HG03159 (cell line): Measurements from ENCODE around the gene ACSF3.

Experiments
- ATAC-seq: cut with Tn5 transposase; IDR thresholded peaks from one replicate; pipeline ENCODE4 v1.9.1; 2021; ENCODE audit warnings: mild to moderate bottlenecking, moderate library complexity; ENCODE audit not compliant: unreplicated experiment

ACSF3 gene

DNA sequence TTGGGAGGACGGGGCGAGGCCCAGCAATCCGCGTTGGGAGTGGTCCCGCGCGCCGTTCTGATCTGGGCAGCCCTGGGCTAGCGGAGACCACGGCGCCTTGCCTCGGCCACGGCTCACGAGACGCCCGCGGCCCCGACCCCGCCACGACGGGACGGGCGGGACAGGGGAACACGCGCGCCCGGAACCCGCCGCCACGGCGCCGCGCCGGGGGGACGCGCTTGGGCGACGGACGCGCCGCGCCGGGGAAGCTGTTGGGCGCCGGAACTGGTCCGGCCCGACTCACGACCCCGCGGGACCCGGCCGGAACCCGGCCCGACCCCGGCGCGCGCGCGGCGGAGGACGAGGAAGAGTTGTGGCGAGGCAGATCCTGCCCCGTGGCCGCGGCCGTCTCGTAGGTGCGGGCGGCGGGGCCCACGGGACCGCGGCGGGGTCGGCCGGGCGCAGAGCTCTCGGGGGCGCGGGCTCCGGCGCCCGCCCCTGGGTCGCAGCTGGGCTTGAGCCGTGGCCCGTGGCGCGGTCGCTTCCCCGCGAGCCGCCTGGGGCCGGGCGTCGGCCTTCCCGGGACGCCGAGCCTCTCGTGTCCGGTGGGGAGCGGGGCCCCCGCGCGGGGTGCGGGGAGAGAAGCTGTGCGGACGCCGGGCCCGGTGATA lies at the start of gene ACSF3:
Gene ACSF3 (plus strand): TSS at position 251 of the 650 bp plus-strand sequence. CDS start 6,830 bp downstream, outside the sequence.
- peak; percentile 46 for ATAC-seq

DNA sequence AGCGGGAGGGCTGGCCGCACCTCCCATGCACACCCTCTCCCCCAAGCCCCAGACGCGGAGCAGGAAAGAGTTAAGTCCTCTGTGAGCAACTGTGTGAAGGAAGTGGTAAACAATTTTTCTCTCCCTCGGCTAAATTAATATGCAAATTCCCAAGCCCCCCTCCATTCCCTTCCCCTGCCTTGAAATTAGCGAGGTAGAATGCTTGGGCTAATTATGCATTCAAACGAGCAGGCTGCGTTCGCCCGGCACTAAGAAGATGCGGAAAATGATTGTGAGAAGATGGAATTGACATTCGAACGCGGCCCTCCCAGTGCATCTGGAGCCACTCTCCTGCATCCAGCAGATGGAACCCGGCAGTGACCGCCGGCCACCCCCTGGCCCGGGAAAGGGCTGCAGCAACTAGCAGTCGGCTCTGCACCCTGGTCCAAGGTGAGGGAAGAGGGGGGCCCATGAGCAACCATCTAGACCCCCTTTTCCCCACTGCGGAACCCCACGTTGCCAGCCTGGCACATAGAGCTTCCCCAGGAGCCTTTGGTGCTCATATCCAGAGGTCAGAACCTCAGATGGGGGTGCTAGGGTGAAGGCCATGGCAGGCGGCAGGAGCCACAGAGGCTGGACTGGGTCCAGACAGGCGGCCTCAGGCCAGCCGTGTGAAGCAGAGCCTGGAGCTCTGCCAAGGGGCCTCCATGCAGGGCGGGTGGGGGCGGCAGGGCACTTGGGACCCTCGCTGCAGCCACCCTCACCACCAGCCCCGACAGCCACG lies 49.1 kb upstream of the ACSF3 start:
- no peak for ATAC-seq

- ATAC-seq = no peak
These were observed 48.4 kb upstream of the ACSF3 start for GRCh38 chr16:89045181-89045815.

- no peak for ATAC-seq
These were observed 47.8 kb upstream of the ACSF3 start for GRCh38 chr16:89045881-89046280.

- no peak for ATAC-seq
These were observed 47.2 kb upstream of the ACSF3 start for GRCh38 chr16:89046491-89046890.

GRCh38 chr16:89047331-89048089 lies 46.1 kb upstream of the ACSF3 start:
- ATAC-seq = no peak

DNA sequence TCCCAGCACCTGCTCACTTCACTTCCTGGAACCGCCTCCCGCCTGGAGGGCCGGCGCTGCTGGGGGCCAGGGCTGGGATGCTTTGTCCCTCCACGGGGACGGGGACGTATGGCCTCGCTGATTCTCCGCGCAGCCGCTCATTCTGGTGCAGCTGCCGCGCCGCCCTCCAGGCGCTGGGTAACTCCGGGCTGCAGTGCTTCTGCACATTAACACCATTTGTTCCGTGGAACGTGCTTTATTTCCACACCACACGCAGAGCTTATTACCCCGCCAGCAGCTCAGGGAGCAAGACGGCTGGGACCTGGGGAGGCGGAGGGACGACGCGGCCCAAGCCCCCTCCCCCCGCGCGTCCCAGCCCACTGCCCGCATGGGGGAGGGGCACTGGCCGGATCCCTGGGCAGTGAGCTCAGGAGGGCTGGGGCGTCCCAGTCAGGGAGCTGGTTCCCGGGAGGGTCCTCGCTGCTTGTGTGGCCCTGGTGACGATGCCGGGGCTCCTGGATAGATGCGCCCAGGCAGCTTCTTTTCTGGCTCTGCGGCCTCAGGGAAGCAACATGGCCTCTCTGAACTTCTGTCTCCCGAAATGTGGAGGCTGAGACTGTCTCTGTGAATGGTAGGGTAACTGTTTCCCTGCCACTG lies 45.4 kb upstream of the ACSF3 start:
- ATAC-seq = no peak

DNA sequence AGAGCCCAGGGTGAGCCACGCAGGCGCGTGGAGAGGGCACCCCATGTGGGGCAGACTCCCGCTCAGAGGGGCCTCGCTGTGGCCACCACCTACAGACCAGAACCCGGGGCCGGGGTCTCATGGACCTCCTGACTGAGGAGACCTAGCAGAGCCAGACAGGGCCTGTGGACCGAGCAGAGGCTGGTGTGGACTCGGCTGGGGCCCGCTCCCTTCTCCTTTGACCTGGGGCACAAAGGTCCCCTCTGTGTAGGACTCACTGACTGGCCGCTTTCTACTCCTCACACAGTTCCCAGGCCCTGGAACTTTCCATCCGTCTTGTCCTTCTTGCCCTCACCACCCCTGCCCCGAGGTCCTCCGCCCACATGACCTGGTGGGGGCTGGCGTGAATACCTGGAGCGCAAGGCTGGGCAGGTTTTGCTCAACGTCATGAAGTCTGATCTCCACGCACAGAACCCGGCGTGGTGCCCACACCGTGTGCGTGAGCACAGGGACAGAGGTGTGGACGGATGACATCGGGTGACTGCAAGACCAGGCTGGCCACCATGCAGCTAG lies 44.7 kb upstream of the ACSF3 start:
- no peak for ATAC-seq

DNA sequence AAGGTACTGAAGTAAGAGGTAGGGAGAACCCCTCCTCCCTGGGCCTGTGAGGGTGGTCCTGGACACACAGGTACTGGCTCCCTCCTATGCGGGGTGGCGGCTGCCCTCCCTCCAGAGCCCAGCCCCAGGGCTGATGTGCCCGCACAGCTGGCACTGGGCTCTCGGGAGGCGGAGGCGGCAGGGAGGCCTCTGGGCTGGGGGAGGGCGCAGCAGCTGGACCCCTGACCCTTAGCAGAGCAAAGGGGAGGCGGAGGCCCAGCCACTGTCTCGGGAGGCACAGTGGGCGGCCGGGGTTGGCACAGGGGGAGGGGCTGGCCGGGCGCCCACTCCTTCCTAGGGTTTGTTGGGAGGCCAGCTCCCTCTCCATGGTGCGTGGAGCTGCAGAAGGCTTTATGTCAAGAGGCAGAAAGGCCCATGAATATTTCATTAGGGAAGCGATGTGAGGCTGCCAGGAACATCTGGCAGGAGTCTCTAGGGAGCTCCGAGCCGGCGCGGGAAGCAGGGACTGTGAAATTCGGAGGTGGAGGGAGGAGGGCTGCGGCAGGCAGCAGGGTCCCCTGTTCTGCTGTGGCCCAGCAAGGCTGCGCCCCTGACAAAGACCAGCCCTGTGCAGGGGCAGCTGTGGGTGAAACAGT lies 44.1 kb upstream of the ACSF3 start:
- ATAC-seq = no peak

- no peak for ATAC-seq
These were observed 43.4 kb upstream of the ACSF3 start for GRCh38 chr16:89050119-89050867.

- no peak for ATAC-seq
These were observed 42.8 kb upstream of the ACSF3 start for GRCh38 chr16:89050868-89051311.

DNA sequence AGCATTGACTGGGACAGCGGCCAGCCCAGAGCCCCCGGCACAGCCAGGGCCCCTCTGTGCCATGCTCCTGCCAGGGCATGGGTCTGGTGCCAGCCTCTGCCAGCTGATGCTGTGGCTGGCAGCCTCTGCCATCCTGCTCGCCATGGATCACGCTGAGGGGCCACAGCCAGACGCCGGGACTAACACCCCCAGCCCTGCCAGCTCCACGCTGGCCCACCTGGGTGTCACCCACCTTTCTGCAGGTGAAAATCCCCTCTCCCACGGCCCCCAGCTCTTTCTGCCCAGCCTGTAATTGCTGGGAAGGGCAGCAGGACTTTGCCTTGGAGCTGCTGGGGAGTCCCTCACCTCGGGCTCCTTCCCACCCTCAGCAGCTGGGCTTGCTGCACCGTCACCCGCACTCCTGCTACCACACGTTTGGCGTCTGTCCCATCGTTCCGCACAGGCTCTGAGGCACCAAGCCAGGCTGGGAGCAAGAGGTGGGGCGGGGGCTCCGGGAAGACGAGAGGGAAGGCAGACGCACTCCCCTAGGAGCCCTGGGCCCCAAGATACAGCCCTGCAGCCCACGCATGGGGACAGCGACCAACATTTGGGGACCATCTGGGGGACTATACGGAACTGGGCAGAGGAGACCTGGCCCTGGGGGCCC lies 42.0 kb upstream of the ACSF3 start:
- no peak for ATAC-seq

DNA sequence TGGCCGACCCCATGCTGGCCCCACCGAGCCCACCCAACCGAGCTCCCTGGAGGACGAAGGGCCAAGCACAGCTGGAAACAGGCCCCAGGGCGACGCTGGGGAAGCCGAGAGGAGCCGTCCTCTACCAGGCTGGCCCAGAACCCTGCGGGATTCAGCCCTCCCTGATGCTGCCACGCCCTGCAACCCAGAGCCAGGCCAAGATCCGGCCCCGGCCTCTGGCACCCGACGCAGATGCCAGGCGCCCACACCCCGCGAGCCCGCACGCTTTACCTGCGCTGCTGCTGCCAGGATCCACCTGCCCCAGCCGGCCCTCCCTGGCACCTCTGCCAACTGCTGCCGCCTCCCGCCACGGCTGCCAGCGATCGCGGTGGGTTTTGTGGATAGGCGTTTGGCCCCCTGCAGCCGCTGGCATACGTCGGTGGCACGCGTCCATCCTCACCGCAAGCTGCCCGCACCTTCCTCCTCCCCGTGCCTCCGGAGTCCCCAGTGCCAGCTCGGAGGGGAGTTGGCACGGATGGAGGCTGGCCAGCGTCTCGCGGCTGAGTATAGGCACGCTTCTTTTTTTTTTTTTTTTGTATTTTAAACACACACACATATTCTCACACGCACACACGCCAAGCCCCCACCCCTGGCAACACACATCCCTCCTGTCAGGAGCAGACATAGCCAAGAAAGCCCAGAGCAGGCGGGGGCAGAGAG lies 41.3 kb upstream of the ACSF3 start:
- no peak for ATAC-seq

GRCh38 chr16:89052890-89053724 lies 40.5 kb upstream of the ACSF3 start:
- ATAC-seq = no peak

DNA sequence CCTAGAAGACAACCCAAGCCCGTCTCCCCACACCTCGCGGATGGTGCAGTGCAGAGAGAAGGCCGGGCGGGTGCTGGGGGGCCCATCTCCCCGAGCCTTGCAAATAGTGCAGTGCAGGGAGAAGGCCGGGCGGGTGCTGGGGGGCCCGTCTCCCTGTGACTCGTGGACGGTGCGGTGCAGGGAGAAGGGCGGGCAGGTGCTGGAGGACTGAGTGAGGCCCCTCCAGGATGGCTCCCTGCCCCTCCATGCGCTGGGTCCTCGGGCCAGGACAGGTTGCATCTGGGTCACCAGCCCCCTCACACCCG lies 40.0 kb upstream of the ACSF3 start:
- no peak for ATAC-seq

DNA sequence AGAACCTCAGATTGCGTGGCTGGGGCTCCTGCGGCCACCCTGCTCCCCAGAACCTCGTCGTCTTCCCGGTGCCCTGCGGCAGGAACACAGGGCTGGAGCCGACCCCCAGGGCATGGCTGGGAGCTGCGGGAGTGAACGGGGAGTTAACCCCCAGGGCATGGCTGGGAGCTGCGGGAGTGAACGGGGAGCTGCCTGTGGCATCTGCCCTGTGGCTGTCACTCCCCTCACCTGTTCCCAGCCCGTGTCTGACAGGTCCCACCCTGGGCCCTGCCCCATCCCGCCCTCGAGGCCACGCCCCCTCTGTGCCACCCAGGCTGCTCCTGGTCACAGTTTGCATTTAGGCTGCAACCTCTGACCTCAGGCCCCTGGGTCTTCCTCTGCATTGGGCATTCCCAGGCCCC lies 39.4 kb upstream of the ACSF3 start:
- ATAC-seq = no peak

GRCh38 chr16:89054714-89055113 lies 38.9 kb upstream of the ACSF3 start:
- no peak for ATAC-seq
